WERI-Rb-1 (cell line): ENCODE measurements around the gene ALAS1.

Experiments used
- DNase-seq: peaks from one replicate; pipeline ENCODE4 v3.0.0-alpha.2; 2020
- H3K27ac ChIP-seq: fragments of 250-450 bp; sonication (Bioruptor Pico); 2 replicates; pipeline ENCODE4 v1.5.1; 2020; ENCODE audit warnings: mild to moderate bottlenecking, moderate library complexity
- H3K27me3 ChIP-seq: fragments of 250-450 bp; sonication (Bioruptor Pico); 2 replicates; pipeline ENCODE4 v1.5.1; 2021; ENCODE audit warnings: mild to moderate bottlenecking, low read depth, moderate library complexity; ENCODE audit not compliant: insufficient read depth, severe bottlenecking
- H3K36me3 ChIP-seq: fragments of 250-450 bp; sonication (Bioruptor Pico); 2 replicates; pipeline ENCODE4 v1.5.1; 2020; ENCODE audit warnings: mild to moderate bottlenecking, moderate library complexity
- H3K4me3 ChIP-seq: 2 replicates; pipeline ENCODE4 v1.5.1; 2011; ENCODE audit warnings: low read depth, mild to moderate bottlenecking, control low read depth, low read length
- H3K9me3 ChIP-seq: fragments of 250-450 bp; sonication (Bioruptor Pico); 2 replicates; pipeline ENCODE4 v1.5.1; 2021; ENCODE audit warnings: mild to moderate bottlenecking, moderate library complexity; ENCODE audit not compliant: severe bottlenecking
- TF ChIP-seq, protein P1 (sequence below): IDR thresholded peaks from 2 replicates; pipeline ENCODE4 v1.5.1; 2011; ENCODE audit warnings: low read depth, mild to moderate bottlenecking, control low read depth, inconsistent platforms, low read length

The ALAS1 gene

DNA sequence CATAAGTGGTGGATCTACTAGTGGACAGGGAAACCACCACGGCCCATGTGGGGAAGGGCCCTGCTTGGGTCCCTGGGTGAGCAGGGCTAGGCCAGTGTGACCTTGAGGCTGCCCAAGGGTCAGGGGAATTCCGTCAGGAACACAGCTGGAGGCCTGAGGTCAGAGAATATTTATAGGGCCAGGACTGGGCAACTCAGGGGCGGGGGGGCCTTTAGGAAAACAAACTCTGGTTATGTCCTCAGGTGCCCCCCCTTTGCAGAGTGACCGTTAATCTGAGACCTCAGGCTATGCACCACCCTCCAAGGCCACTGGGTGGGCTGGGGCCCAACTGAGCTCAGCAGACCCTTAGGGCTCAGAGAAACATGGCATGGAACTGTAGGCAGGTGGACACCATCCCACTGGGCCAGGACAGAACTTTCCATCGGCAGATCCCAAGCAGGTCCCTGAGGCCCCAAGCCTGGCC lies 38.5 kb downstream of the ALAS1 start:
- H3K27me3 ChIP-seq: no peaks in the 10 kb centered on the region
- TF ChIP-seq, protein P1, sequence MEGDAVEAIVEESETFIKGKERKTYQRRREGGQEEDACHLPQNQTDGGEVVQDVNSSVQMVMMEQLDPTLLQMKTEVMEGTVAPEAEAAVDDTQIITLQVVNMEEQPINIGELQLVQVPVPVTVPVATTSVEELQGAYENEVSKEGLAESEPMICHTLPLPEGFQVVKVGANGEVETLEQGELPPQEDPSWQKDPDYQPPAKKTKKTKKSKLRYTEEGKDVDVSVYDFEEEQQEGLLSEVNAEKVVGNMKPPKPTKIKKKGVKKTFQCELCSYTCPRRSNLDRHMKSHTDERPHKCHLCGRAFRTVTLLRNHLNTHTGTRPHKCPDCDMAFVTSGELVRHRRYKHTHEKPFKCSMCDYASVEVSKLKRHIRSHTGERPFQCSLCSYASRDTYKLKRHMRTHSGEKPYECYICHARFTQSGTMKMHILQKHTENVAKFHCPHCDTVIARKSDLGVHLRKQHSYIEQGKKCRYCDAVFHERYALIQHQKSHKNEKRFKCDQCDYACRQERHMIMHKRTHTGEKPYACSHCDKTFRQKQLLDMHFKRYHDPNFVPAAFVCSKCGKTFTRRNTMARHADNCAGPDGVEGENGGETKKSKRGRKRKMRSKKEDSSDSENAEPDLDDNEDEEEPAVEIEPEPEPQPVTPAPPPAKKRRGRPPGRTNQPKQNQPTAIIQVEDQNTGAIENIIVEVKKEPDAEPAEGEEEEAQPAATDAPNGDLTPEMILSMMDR: no peak
- H3K4me3 ChIP-seq: no peak overlapping the region
- peaks cover 5% of the 10 kb centered on the region for H3K36me3 ChIP-seq
- no peak for DNase-seq
- no peak overlapping the region for H3K27ac ChIP-seq
- H3K9me3 ChIP-seq: no peaks in the 10 kb centered on the region

DNA sequence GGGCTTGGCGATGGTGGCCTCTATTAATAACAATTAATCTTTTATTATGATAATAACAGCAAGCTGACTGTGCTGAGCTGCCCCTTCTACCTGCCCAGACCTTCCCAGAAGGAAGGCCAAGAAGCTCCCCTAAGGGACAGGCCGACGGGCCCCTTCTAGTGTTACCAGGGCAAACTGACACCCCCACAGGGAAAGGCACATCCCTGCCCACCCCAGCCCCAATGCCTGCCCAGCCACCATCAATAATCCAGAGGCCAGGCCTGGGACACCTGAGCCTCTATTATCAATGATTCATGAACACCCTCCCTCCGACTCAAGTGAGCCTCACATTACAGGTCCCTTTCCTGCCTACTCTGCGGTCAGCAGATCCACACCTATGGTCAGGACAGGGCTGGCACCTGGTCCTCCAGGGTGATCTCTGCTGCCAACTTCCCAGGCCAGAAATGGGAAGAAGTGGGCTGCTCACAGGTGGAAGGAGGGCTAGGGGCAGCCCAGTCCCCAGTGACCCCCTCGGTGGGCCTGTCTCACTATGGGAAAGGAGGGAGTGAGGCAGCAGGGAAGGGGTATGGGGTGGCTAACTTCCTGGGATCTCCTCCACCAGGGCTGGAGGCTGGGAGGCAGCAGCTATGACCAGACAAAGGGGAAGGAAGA lies 39.2 kb downstream of the ALAS1 start:
- Histone ChIP-seq H3K9me3 (no peaks in the 10 kb centered on the region), H3K4me3 (no peak overlapping the region), H3K36me3 (no peaks in the 10 kb centered on the region), H3K27me3 (no peaks in the 10 kb centered on the region), H3K27ac (no peak overlapping the region)
- no peak for DNase-seq
- TF ChIP-seq, protein P1: no peak

DNA sequence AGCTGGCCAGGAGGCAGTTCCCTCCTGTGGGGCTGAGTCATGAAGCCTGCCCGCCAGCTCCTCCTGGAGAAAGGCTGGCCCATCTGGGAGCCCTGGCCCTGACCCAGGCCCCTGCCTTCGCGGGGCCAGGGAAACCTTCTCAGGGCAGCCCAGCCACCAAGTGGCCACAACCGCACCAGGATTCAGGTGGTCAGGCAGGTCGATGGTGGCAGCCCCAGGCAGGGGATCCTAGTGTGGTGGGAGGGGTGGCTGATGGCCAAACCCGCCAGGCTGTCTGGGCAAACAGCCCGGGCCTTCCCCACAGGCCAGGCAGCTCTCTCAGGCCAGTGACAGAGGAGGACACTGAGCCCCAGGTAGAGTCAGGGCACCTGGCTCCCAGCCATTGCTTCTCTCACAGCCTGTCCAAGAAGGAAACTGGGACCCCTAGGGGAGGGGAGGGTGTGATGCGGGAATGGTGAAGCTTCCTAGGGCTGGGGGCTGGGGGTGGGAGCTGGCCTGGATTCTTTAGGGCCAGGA lies 39.8 kb downstream of the ALAS1 start:
- Histone ChIP-seq H3K27ac (no peak overlapping the region), H3K9me3 (no peaks in the 10 kb centered on the region), H3K27me3 (no peaks in the 10 kb centered on the region), H3K36me3 (no peaks in the 10 kb centered on the region), H3K4me3 (no peak overlapping the region)
- TF ChIP-seq, protein P1: no peak
- no peak for DNase-seq

DNA sequence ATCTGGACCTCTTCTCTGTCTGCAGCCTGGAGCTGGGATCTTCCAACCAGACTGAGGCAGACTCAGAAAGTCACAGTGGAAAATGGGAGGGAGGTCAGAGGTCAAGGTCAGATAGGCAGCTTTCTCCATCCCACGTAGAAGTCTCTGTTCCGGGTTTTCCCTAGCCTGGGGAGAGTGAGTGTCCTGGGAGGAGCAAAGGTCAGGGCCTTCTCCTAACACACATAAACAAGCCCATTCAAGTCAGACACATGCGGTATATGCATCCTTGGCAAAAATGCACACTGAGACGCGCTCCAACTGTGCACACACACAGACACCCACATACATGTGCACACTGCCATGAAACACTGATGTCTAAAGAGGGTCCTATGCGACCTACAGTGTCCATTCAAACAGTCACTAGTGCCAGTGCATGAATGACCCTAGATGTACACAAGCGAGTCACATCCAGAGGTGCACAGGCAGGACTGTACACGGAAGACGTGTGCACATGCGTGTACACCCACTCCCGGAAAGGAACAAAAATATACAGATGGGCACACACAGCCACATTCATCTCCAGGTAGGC lies 40.3 kb downstream of the ALAS1 start:
- TF ChIP-seq, protein P1: no peak
- no peak for DNase-seq
- Histone ChIP-seq H3K27ac (peak overlapping the region; percentile 92), H3K4me3 (peak overlapping the region; percentile 66), H3K9me3 (no peaks in the 10 kb centered on the region), H3K36me3 (no peaks in the 10 kb centered on the region), H3K27me3 (no peaks in the 10 kb centered on the region)

DNA sequence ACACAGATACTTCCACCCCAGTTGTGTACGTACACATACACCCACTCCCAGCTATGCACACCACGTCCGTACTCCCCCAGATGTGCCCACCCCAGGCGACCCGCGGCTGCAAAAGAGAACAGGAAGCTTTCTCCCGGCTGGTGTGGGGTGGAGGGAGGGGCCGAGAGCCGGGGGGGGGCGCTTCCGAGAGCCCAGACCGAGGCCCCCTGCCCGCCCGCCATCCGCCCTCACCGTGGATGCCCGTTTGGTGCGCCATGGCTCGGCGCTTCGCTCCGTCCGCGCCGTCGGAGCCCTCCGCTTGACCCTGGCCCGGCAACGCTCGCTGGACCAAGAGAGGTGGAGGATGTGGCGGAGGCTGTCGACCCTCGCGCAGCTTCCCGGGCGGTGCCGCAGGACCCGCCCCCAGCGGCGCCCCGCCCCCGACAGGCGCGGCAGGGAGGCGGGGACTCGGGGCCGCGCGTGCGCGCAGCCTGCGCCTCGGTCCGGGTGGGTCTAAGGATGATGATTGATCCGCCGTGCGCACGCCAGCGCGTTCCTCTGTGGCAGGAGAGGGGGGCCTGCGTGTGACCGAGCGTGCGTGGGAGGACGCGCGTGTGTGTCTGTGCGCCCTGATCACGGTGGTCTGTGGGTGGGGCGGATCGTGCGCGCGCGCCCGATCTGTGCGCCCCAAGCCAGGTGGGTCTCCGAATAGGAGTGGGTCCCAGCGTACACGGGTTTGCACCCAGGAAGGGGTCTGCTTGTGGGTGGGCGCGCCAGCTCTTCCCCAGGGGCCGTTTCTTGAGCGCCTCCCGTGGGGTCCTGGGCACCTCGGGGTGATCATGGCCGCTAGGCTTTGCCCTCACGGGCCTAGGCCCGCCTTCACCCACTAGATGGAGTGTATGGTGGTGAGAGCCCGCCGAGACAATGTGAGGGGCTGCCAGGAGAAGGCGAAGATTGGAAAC lies 41.1 kb downstream of the ALAS1 start, which contains the start of gene TWF2:
Gene TWF2, minus strand, starts transcription at position 398 of the 941 bp plus-strand sequence. Its CDS starts 142 bp downstream, at position 256.
- Histone ChIP-seq H3K27ac (peak within 1 kb of the TSS; percentile 92), H3K27me3 (no peaks in the 10 kb centered on the region), H3K9me3 (no peaks in the 10 kb centered on the region), H3K4me3 (peak within 1 kb of the TSS; percentile 66), H3K36me3 (no peaks in the 10 kb centered on the region)
- DNase-seq: peak; percentile 68
- TF ChIP-seq, protein P1: peak; percentile 22; the same call in 1 of the 2 replicates
